ENCODE data around the gene STAMBP.

STAMBP gene

GRCh38 chr2:73893764-73894474 lies 65.2 kb downstream of the STAMBP start:
- Histone ChIP-seq H3K14ac (ENCODE audit: low read length) (no peak overlapping the region), H4K91ac (ENCODE audit: low read depth, low read length, poor library complexity) (no peak overlapping the region), H3K4me2 (ENCODE audit: insufficient read depth, low read length, poor library complexity, severe bottlenecking) (no peak overlapping the region), H3K4ac (ENCODE audit: low read length) (no peak overlapping the region), H3K9ac (ENCODE audit: low read depth, low read length, poor library complexity) (no peak overlapping the region), H2BK15ac (ENCODE audit: low read length) (no peak overlapping the region), H2BK12ac (ENCODE audit: low read length) (no peak overlapping the region), H3K36me3 (replicated peaks in 1 of 2; ENCODE audit: control insufficient read depth in 2 of 2, insufficient read depth in 2 of 2, low read length in 2 of 2) (no peaks in the 10 kb centered on the region), H2BK5ac (ENCODE audit: low read length) (no peak overlapping the region), H3K18ac (ENCODE audit: low read length) (no peak overlapping the region), H2BK120ac (ENCODE audit: low read depth, low read length) (no peak overlapping the region), H2AFZ (ENCODE audit: low read length) (no peak overlapping the region), H3K27me3 (ENCODE audit: control insufficient read depth in 3 of 3, insufficient read depth in 3 of 3, low read depth in 1 of 3, low read length in 3 of 3) (peaks cover 0 to 26% (median 0%) of the 10 kb centered on the region in 3 experiments), H3K4me1 (ENCODE audit: control insufficient read depth in 2 of 2, insufficient read depth in 1 of 2, low read depth in 1 of 2, low read length in 2 of 2) (peaks cover 6 to 13% of the 10 kb centered on the region in 2 donors), H2AK5ac (ENCODE audit: low read depth, low read length) (no peak overlapping the region), H4K8ac (ENCODE audit: low read depth, low read length) (no peak overlapping the region), H3K23ac (ENCODE audit: low read depth, low read length, poor library complexity) (no peak overlapping the region), H3K27ac (replicated peaks; ENCODE audit: low read length) (no peak overlapping the region), H3K79me1 (ENCODE audit: low read depth, low read length) (no peaks in the 10 kb centered on the region), H3K9me3 (replicated peaks in 1 of 2; ENCODE audit: control insufficient read depth in 2 of 2, insufficient read depth in 1 of 2, low read depth in 1 of 2, low read length in 2 of 2) (no peaks in the 10 kb centered on the region), H3K4me3 (ENCODE audit: low read length in 2 of 2) (no peak overlapping the region)
- no CpG with 5 or more reads among the region's 9 CpGs for WGBS, 2 donors (ENCODE audit: extremely low coverage in 2 of 2, insufficient read length in 2 of 2, insufficient replicate concordance in 1 of 2)
- DNase-seq (ENCODE audit: low spot score) = no peak

- Histone ChIP-seq H4K91ac (ENCODE audit: low read depth, low read length, poor library complexity) (no peak overlapping the region), H3K79me1 (ENCODE audit: low read depth, low read length) (no peaks in the 10 kb centered on the region), H3K27me3 (ENCODE audit: control insufficient read depth in 3 of 3, insufficient read depth in 3 of 3, low read depth in 1 of 3, low read length in 3 of 3) (peaks cover 0 to 26% (median 0%) of the 10 kb centered on the region in 3 experiments), H3K23ac (ENCODE audit: low read depth, low read length, poor library complexity) (no peak overlapping the region), H2BK5ac (ENCODE audit: low read length) (no peak overlapping the region), H2BK12ac (ENCODE audit: low read length) (no peak overlapping the region), H3K9me3 (replicated peaks in 1 of 2; ENCODE audit: control insufficient read depth in 2 of 2, insufficient read depth in 1 of 2, low read depth in 1 of 2, low read length in 2 of 2) (no peaks in the 10 kb centered on the region), H3K36me3 (replicated peaks in 1 of 2; ENCODE audit: control insufficient read depth in 2 of 2, insufficient read depth in 2 of 2, low read length in 2 of 2) (no peaks in the 10 kb centered on the region), H2BK15ac (ENCODE audit: low read length) (no peak overlapping the region), H3K14ac (ENCODE audit: low read length) (no peak overlapping the region), H3K4me2 (ENCODE audit: insufficient read depth, low read length, poor library complexity, severe bottlenecking) (no peak overlapping the region), H2AFZ (ENCODE audit: low read length) (no peak overlapping the region), H3K4ac (ENCODE audit: low read length) (no peak overlapping the region), H2AK5ac (ENCODE audit: low read depth, low read length) (no peak overlapping the region), H3K4me1 (ENCODE audit: control insufficient read depth in 2 of 2, insufficient read depth in 1 of 2, low read depth in 1 of 2, low read length in 2 of 2) (peaks cover 6 to 13% of the 10 kb centered on the region in 2 donors), H3K18ac (ENCODE audit: low read length) (no peak overlapping the region), H3K4me3 (ENCODE audit: low read length in 2 of 2) (no peak overlapping the region), H3K9ac (ENCODE audit: low read depth, low read length, poor library complexity) (no peak overlapping the region), H2BK120ac (ENCODE audit: low read depth, low read length) (no peak overlapping the region), H3K27ac (replicated peaks; ENCODE audit: low read length) (no peak overlapping the region), H4K8ac (ENCODE audit: low read depth, low read length) (no peak overlapping the region)
- WGBS, 2 donors (ENCODE audit: extremely low coverage in 2 of 2, insufficient read length in 2 of 2, insufficient replicate concordance in 1 of 2) = no CpG with 5 or more reads among the region's 2 CpGs
- DNase-seq (ENCODE audit: low spot score) = no peak
Observed at GRCh38 chr2:73894475-73894850, 65.7 kb downstream of the STAMBP start.

GRCh38 chr2:73894877-73895276 lies 66.1 kb downstream of the STAMBP start:
- no peak overlapping the region for H2BK120ac ChIP-seq (ENCODE audit: low read depth, low read length)
- H2AFZ ChIP-seq (ENCODE audit: low read length) = no peak overlapping the region
- no peak overlapping the region for H3K4me3 ChIP-seq (ENCODE audit: low read length in 2 of 2)
- H2BK5ac ChIP-seq (ENCODE audit: low read length) = no peak overlapping the region
- no peak overlapping the region for H3K9ac ChIP-seq (ENCODE audit: low read depth, low read length, poor library complexity)
- H4K91ac ChIP-seq (ENCODE audit: low read depth, low read length, poor library complexity) = no peak overlapping the region
- H3K18ac ChIP-seq (ENCODE audit: low read length) = no peak overlapping the region
- H3K4me2 ChIP-seq (ENCODE audit: insufficient read depth, low read length, poor library complexity, severe bottlenecking) = no peak overlapping the region
- WGBS, 2 donors (ENCODE audit: extremely low coverage in 2 of 2, insufficient read length in 2 of 2, insufficient replicate concordance in 1 of 2) = no CpG with 5 or more reads among the region's 6 CpGs
- H3K36me3 ChIP-seq (replicated peaks in 1 of 2; ENCODE audit: control insufficient read depth in 2 of 2, insufficient read depth in 2 of 2, low read length in 2 of 2) = no peaks in the 10 kb centered on the region
- no peaks in the 10 kb centered on the region for H3K9me3 ChIP-seq (replicated peaks in 1 of 2; ENCODE audit: control insufficient read depth in 2 of 2, insufficient read depth in 1 of 2, low read depth in 1 of 2, low read length in 2 of 2)
- no peak overlapping the region for H3K4ac ChIP-seq (ENCODE audit: low read length)
- H3K14ac ChIP-seq (ENCODE audit: low read length) = no peak overlapping the region
- H3K79me1 ChIP-seq (ENCODE audit: low read depth, low read length) = no peaks in the 10 kb centered on the region
- H2AK5ac ChIP-seq (ENCODE audit: low read depth, low read length) = no peak overlapping the region
- H3K23ac ChIP-seq (ENCODE audit: low read depth, low read length, poor library complexity) = no peak overlapping the region
- H3K4me1 ChIP-seq (ENCODE audit: control insufficient read depth in 2 of 2, insufficient read depth in 1 of 2, low read depth in 1 of 2, low read length in 2 of 2) = peaks cover 6 to 13% of the 10 kb centered on the region in 2 donors
- H2BK12ac ChIP-seq (ENCODE audit: low read length) = no peak overlapping the region
- no peak for DNase-seq (ENCODE audit: low spot score)
- no peak overlapping the region for H3K27ac ChIP-seq (replicated peaks; ENCODE audit: low read length)
- H4K8ac ChIP-seq (ENCODE audit: low read depth, low read length) = no peak overlapping the region
- H2BK15ac ChIP-seq (ENCODE audit: low read length) = no peak overlapping the region
- peaks cover 0 to 26% (median 0%) of the 10 kb centered on the region in 3 experiments for H3K27me3 ChIP-seq (ENCODE audit: control insufficient read depth in 3 of 3, insufficient read depth in 3 of 3, low read depth in 1 of 3, low read length in 3 of 3)

GRCh38 chr2:73895473-73895872 lies 66.7 kb downstream of the STAMBP start:
- Histone ChIP-seq H4K8ac (ENCODE audit: low read depth, low read length) (no peak overlapping the region), H3K4ac (ENCODE audit: low read length) (no peak overlapping the region), H2BK12ac (ENCODE audit: low read length) (no peak overlapping the region), H2BK15ac (ENCODE audit: low read length) (no peak overlapping the region), H3K4me2 (ENCODE audit: insufficient read depth, low read length, poor library complexity, severe bottlenecking) (no peak overlapping the region), H3K9ac (ENCODE audit: low read depth, low read length, poor library complexity) (no peak overlapping the region), H2BK5ac (ENCODE audit: low read length) (no peak overlapping the region), H3K9me3 (replicated peaks in 1 of 2; ENCODE audit: control insufficient read depth in 2 of 2, insufficient read depth in 1 of 2, low read depth in 1 of 2, low read length in 2 of 2) (no peaks in the 10 kb centered on the region), H2AK5ac (ENCODE audit: low read depth, low read length) (no peak overlapping the region), H3K18ac (ENCODE audit: low read length) (no peak overlapping the region), H3K27me3 (ENCODE audit: control insufficient read depth in 3 of 3, insufficient read depth in 3 of 3, low read depth in 1 of 3, low read length in 3 of 3) (peaks cover 0 to 22% (median 0%) of the 10 kb centered on the region in 3 experiments), H3K27ac (replicated peaks; ENCODE audit: low read length) (no peak overlapping the region), H3K79me1 (ENCODE audit: low read depth, low read length) (no peaks in the 10 kb centered on the region), H2AFZ (ENCODE audit: low read length) (no peak overlapping the region), H2BK120ac (ENCODE audit: low read depth, low read length) (no peak overlapping the region), H3K36me3 (replicated peaks in 1 of 2; ENCODE audit: control insufficient read depth in 2 of 2, insufficient read depth in 2 of 2, low read length in 2 of 2) (no peaks in the 10 kb centered on the region), H3K23ac (ENCODE audit: low read depth, low read length, poor library complexity) (no peak overlapping the region), H3K14ac (ENCODE audit: low read length) (no peak overlapping the region), H4K91ac (ENCODE audit: low read depth, low read length, poor library complexity) (no peak overlapping the region), H3K4me1 (ENCODE audit: control insufficient read depth in 2 of 2, insufficient read depth in 1 of 2, low read depth in 1 of 2, low read length in 2 of 2) (peaks cover 6 to 13% of the 10 kb centered on the region in 2 donors), H3K4me3 (ENCODE audit: low read length in 2 of 2) (no peak overlapping the region)
- DNase-seq (ENCODE audit: low spot score) = no peak
- no CpG with 5 or more reads among the region's 9 CpGs for WGBS, 2 donors (ENCODE audit: extremely low coverage in 2 of 2, insufficient read length in 2 of 2, insufficient replicate concordance in 1 of 2)

Data from neuronal stem cell (in vitro differentiated cells).